ENCODE measurements around the gene MTHFR. TPM values are rescaled to one million over a fixed set of nuclear protein-coding genes. Genes with fewer than 3 reads are reported as not detected.

The MTHFR gene
- total and polyA plus RNA-seq, 4 donors: 5.5 to 29.0 (median 18.3) TPM

DNA sequence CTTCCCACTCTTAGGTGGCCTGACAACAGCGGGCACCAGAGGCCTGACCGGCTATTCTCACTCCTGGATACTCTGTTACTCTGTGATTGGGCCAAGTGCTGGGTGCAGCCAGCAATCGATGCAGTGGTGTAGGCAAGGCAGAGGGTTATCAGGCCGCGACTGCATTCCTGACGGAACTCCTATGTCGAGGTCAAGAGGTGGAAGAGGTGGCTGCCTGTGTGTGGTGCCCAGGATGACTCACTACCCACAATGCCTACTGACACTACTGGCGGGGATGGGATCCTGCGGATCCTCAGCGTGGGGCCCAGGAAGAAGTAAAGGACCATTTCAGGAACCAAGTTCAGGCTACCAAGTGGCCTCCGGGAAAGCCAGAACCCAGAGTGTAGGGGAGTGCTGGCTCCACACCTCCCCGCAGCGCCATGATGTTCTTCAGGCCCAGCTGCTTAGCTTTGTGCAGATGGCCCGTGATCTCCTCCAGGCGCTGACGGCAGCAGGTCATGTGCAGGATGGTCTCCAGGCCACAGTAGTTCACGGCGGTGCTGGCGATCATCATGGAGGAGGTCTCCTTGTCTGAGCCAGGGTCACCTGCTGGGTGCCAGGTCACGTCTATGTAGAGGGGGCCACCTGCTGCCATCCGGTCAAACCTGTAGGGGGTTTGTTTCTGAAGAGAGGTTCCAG, 4.9 kb downstream of the MTHFR start:
- WGBS: 81% methylated on average over 21 of the region's 21 CpGs
- Histone ChIP-seq H3K4me3 (ENCODE audit: low read depth in 1 of 3, low read length in 3 of 3) (no peak overlapping the region), H3K27ac (ENCODE audit: low read depth in 1 of 2, low read length in 2 of 2) (peak overlapping the region; percentile 15 to 44), H3K4me1 (ENCODE audit: control insufficient read depth in 4 of 4, insufficient read depth in 4 of 4, low read length in 3 of 4) (peaks cover 7 to 34% (median 24%) of the 10 kb centered on the region in 4 donors), H3K9ac (ENCODE audit: low read depth in 1 of 2, low read length in 2 of 2) (no peak overlapping the region), H3K9me3 (ENCODE audit: control insufficient read depth in 4 of 4, low read length in 3 of 4) (no peaks in the 10 kb centered on the region), H3K36me3 (ENCODE audit: control insufficient read depth in 4 of 4, insufficient read depth in 3 of 4, low read depth in 1 of 4, low read length in 3 of 4) (peaks cover 6 to 29% (median 22%) of the 10 kb centered on the region in 4 donors), H3K27me3 (ENCODE audit: control insufficient read depth in 4 of 4, insufficient read depth in 4 of 4, low read length in 3 of 4) (no peaks in the 10 kb centered on the region)
- DNase-seq (ENCODE audit: low spot score): no peak
- TF ChIP-seq RXRA (IDR thresholded peaks at IDR 0.05) (peak in 1 of 2 donors; percentile 78), GABPA (IDR thresholded peaks at IDR 0.05 in 1 of 2, conservative IDR thresholded peaks at IDR 0.05 in 1 of 2) (no peak), HNF4A (conservative IDR thresholded peaks at IDR 0.05) (peak in 1 of 2 donors; percentile 49), NR2F2 (IDR thresholded peaks at IDR 0.05) (peak; percentile 47), JUND (IDR thresholded peaks at IDR 0.05) (peak; percentile 36 to 86)

DNA sequence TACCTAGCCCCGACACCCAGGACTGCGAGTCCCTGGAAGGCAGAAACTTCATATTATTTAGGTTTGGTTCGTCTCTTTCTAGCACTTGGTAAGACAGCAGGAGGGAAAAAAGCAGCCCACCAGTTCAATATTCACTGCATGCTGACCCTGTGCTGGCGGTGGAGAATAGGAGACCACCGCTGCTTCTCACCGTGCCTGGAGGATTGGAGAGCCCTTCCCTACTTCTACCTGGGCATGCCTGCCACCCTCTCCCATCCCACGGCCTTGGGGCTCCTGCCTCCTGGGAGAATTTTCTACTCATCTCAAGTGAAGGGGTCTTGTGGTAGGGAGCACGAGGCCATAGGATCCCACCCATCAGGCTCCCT, 5.4 kb downstream of the MTHFR start:
- no peak overlapping the region for H3K4me3 ChIP-seq (ENCODE audit: low read depth in 1 of 3, low read length in 3 of 3)
- no peak overlapping the region for H3K9ac ChIP-seq (ENCODE audit: low read depth in 1 of 2, low read length in 2 of 2)
- peaks cover 7 to 34% (median 24%) of the 10 kb centered on the region in 4 donors for H3K4me1 ChIP-seq (ENCODE audit: control insufficient read depth in 4 of 4, insufficient read depth in 4 of 4, low read length in 3 of 4)
- DNase-seq (ENCODE audit: low spot score): no peak
- no peaks in the 10 kb centered on the region for H3K9me3 ChIP-seq (ENCODE audit: control insufficient read depth in 4 of 4, low read length in 3 of 4)
- H3K27ac ChIP-seq (ENCODE audit: low read depth in 1 of 2, low read length in 2 of 2): peak overlapping the region; percentile 10 to 19
- H3K36me3 ChIP-seq (ENCODE audit: control insufficient read depth in 4 of 4, insufficient read depth in 3 of 4, low read depth in 1 of 4, low read length in 3 of 4): peaks cover 9 to 34% (median 27%) of the 10 kb centered on the region in 4 donors
- WGBS: 98% methylated on average over 8 of the region's 8 CpGs
- H3K27me3 ChIP-seq (ENCODE audit: control insufficient read depth in 4 of 4, insufficient read depth in 4 of 4, low read length in 3 of 4): no peaks in the 10 kb centered on the region
- TF ChIP-seq, protein P1, sequence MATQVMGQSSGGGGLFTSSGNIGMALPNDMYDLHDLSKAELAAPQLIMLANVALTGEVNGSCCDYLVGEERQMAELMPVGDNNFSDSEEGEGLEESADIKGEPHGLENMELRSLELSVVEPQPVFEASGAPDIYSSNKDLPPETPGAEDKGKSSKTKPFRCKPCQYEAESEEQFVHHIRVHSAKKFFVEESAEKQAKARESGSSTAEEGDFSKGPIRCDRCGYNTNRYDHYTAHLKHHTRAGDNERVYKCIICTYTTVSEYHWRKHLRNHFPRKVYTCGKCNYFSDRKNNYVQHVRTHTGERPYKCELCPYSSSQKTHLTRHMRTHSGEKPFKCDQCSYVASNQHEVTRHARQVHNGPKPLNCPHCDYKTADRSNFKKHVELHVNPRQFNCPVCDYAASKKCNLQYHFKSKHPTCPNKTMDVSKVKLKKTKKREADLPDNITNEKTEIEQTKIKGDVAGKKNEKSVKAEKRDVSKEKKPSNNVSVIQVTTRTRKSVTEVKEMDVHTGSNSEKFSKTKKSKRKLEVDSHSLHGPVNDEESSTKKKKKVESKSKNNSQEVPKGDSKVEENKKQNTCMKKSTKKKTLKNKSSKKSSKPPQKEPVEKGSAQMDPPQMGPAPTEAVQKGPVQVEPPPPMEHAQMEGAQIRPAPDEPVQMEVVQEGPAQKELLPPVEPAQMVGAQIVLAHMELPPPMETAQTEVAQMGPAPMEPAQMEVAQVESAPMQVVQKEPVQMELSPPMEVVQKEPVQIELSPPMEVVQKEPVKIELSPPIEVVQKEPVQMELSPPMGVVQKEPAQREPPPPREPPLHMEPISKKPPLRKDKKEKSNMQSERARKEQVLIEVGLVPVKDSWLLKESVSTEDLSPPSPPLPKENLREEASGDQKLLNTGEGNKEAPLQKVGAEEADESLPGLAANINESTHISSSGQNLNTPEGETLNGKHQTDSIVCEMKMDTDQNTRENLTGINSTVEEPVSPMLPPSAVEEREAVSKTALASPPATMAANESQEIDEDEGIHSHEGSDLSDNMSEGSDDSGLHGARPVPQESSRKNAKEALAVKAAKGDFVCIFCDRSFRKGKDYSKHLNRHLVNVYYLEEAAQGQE (IDR thresholded peaks at IDR 0.05): no peak
- TF ChIP-seq SP1 (IDR thresholded peaks at IDR 0.05) (no peak), JUND (IDR thresholded peaks at IDR 0.05) (no peak), RAD21 (IDR thresholded peaks at IDR 0.05) (no peak), NR2F2 (IDR thresholded peaks at IDR 0.05) (no peak), TAF1 (conservative IDR thresholded peaks at IDR 0.05) (no peak), FOXA1 (IDR thresholded peaks at IDR 0.05) (no peak), GABPA (IDR thresholded peaks at IDR 0.05 in 1 of 2, conservative IDR thresholded peaks at IDR 0.05 in 1 of 2) (no peak), YY1 (IDR thresholded peaks at IDR 0.05) (no peak), HNF4G (IDR thresholded peaks at IDR 0.05) (no peak), HNF4A (conservative IDR thresholded peaks at IDR 0.05) (no peak), FOXA2 (IDR thresholded peaks at IDR 0.05) (no peak)
- TF ChIP-seq, protein P2, sequence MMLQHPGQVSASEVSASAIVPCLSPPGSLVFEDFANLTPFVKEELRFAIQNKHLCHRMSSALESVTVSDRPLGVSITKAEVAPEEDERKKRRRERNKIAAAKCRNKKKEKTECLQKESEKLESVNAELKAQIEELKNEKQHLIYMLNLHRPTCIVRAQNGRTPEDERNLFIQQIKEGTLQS (IDR thresholded peaks at IDR 0.05): no peak
- TF ChIP-seq, protein P3, sequence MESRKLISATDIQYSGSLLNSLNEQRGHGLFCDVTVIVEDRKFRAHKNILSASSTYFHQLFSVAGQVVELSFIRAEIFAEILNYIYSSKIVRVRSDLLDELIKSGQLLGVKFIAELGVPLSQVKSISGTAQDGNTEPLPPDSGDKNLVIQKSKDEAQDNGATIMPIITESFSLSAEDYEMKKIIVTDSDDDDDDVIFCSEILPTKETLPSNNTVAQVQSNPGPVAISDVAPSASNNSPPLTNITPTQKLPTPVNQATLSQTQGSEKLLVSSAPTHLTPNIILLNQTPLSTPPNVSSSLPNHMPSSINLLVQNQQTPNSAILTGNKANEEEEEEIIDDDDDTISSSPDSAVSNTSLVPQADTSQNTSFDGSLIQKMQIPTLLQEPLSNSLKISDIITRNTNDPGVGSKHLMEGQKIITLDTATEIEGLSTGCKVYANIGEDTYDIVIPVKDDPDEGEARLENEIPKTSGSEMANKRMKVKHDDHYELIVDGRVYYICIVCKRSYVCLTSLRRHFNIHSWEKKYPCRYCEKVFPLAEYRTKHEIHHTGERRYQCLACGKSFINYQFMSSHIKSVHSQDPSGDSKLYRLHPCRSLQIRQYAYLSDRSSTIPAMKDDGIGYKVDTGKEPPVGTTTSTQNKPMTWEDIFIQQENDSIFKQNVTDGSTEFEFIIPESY (IDR thresholded peaks at IDR 0.05): no peak
- TF ChIP-seq, protein P4, sequence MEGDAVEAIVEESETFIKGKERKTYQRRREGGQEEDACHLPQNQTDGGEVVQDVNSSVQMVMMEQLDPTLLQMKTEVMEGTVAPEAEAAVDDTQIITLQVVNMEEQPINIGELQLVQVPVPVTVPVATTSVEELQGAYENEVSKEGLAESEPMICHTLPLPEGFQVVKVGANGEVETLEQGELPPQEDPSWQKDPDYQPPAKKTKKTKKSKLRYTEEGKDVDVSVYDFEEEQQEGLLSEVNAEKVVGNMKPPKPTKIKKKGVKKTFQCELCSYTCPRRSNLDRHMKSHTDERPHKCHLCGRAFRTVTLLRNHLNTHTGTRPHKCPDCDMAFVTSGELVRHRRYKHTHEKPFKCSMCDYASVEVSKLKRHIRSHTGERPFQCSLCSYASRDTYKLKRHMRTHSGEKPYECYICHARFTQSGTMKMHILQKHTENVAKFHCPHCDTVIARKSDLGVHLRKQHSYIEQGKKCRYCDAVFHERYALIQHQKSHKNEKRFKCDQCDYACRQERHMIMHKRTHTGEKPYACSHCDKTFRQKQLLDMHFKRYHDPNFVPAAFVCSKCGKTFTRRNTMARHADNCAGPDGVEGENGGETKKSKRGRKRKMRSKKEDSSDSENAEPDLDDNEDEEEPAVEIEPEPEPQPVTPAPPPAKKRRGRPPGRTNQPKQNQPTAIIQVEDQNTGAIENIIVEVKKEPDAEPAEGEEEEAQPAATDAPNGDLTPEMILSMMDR (IDR thresholded peaks at IDR 0.05; ENCODE audit: low read depth, low read length, missing input control): no peak
- TF ChIP-seq, protein P5, sequence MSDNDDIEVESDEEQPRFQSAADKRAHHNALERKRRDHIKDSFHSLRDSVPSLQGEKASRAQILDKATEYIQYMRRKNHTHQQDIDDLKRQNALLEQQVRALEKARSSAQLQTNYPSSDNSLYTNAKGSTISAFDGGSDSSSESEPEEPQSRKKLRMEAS (IDR thresholded peaks at IDR 0.05): no peak

Measured in liver (tissue), 9 donors.